Calu3 (cell line): Measurements from ENCODE around the gene FUZ. TPM values are rescaled to one million over a fixed set of nuclear protein-coding genes. Genes with fewer than 3 reads are reported as not detected.

ENCODE experiments used
- BruUV-seq: library from RNA; stranded (reverse); fragments of 400-500 nt; replicated peaks from 2 replicates; lab custom pipeline; 2021; lab: Mats Ljungman, UMichigan
- CTCF ChIA-PET: fragments of 300-600 bp; sonication (Branson Sonifier 250); formaldehyde crosslinking; loops from one replicate; lab custom pipeline; 2022; ENCODE audit warnings: antibody characterized with exemption; lab: Charles Lee
- DNase-seq: peaks from one replicate; pipeline ENCODE4 v3.0.0; 2022
- H3K27ac Mint-ChIP-seq: one replicate; pipeline ENCODE4 v1.8.0; 2022; ENCODE audit warnings: mixed read lengths; ENCODE audit not compliant: unreplicated experiment
- H3K27me3 Mint-ChIP-seq: one replicate; pipeline ENCODE4 v1.8.0; 2022; ENCODE audit warnings: mixed read lengths; ENCODE audit not compliant: unreplicated experiment
- H3K36me3 Mint-ChIP-seq: one replicate; pipeline ENCODE4 v1.8.0; 2022; ENCODE audit warnings: mild to moderate bottlenecking, moderate library complexity, mixed read lengths; ENCODE audit not compliant: insufficient read depth, unreplicated experiment
- H3K4me1 Mint-ChIP-seq: one replicate; pipeline ENCODE4 v1.8.0; 2022; ENCODE audit warnings: mild to moderate bottlenecking, low read depth, mixed read lengths; ENCODE audit not compliant: unreplicated experiment
- H3K4me3 Mint-ChIP-seq: one replicate; pipeline ENCODE4 v1.8.0; 2022; ENCODE audit warnings: mild to moderate bottlenecking, low read depth, moderate library complexity, mixed read lengths; ENCODE audit not compliant: unreplicated experiment
- H3K9me3 Mint-ChIP-seq: one replicate; pipeline ENCODE4 v1.8.0; 2022; ENCODE audit warnings: low read depth, mixed read lengths; ENCODE audit not compliant: unreplicated experiment
- CTCF ChIP-seq: fragments of 200-600 bp; IDR thresholded peaks from one replicate; pipeline ENCODE4 v1.8.0; 2022; ENCODE audit warnings: antibody characterized with exemption; ENCODE audit not compliant: unreplicated experiment
- intact Hi-C: fragments of 100-400 bp; cut with micrococcal nuclease; formaldehyde crosslinking; loops from one replicate; pipeline ENCODE4 v1.10.0; 2022; ENCODE audit not compliant: unreplicated experiment
- total RNA-seq: library from RNA; stranded (reverse); gene quantifications from 2 replicates; pipeline ENCODE4 v1.2.3, GENCODE V29; 2022

FUZ gene
- total RNA-seq, 1 experiment from 2014 or later = 12.2 TPM

DNA sequence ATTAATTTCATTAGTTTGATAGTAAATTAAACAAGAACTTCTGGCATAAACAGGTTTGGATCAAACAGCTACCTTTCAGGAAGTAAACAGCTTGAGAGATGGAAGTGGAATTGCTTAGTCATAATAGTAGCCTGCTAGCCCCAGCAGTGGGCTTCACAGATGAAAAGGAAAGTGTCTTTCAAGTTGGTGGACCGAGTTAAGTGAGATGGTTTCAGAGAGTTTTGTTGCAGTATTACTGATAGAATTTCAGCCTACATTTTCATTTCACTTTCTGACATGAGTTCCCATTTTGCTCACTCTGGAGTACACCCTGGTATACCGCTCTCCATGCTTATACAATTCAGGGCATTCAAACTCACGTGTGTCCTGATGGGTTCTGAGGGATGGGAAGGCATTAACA, 35.8 kb upstream of the FUZ start:
- intact Hi-C loops = no loop called here
- Mint-ChIP-seq H3K4me3 (peak overlapping the region; percentile 3), H3K27ac (peak overlapping the region; percentile 46), H3K4me1 (peaks cover 36% of the 10 kb centered on the region), H3K27me3 (no peaks in the 10 kb centered on the region), H3K36me3 (peaks cover 54% of the 10 kb centered on the region), H3K9me3 (peaks cover 5% of the 10 kb centered on the region)
- CTCF ChIA-PET = interaction anchor here (2.0 kb wide), 1 partner anchor 20 kb away, joined by 9 read pairs; no protein-coding TSS in a partner anchor
- TF ChIP-seq CTCF = no peak
- DNase-seq = no peak
- BruUV-seq = no TSS peak

- H3K36me3 Mint-ChIP-seq = peaks cover 45% of the 10 kb centered on the region
- H3K27ac Mint-ChIP-seq = peak overlapping the region; percentile 46
- no TSS peak for BruUV-seq
- peaks cover 5% of the 10 kb centered on the region for H3K9me3 Mint-ChIP-seq
- H3K27me3 Mint-ChIP-seq = no peaks in the 10 kb centered on the region
- CTCF ChIA-PET = interaction anchor here (0.9 kb wide), 1 partner anchor 23 kb away, joined by 3 read pairs; no protein-coding TSS in a partner anchor
- peak; percentile 47 for DNase-seq
- H3K4me1 Mint-ChIP-seq = peaks cover 36% of the 10 kb centered on the region
- TF ChIP-seq CTCF = no peak
- no peak overlapping the region for H3K4me3 Mint-ChIP-seq
- intact Hi-C loops = no loop called here
Observed at GRCh38 chr19:49847731-49848696, 34.9 kb upstream of the FUZ start.

GRCh38 chr19:49846408-49846807, 33.3 kb upstream of the FUZ start:
- Mint-ChIP-seq H3K4me3 (no peak overlapping the region), H3K36me3 (peaks cover 31% of the 10 kb centered on the region), H3K4me1 (peaks cover 24% of the 10 kb centered on the region), H3K9me3 (peaks cover 5% of the 10 kb centered on the region), H3K27ac (no peak overlapping the region), H3K27me3 (no peaks in the 10 kb centered on the region)
- intact Hi-C loops = no loop called here
- no TSS peak for BruUV-seq
- CTCF ChIA-PET = interaction anchor here (0.7 kb wide), 1 partner anchor 433 kb away, joined by 3 read pairs; no protein-coding TSS in a partner anchor
- DNase-seq = no peak
- no peak for TF ChIP-seq CTCF

- no TSS peak for BruUV-seq
- peaks cover 23% of the 10 kb centered on the region for H3K36me3 Mint-ChIP-seq
- no peak for DNase-seq
- H3K27me3 Mint-ChIP-seq = no peaks in the 10 kb centered on the region
- H3K4me3 Mint-ChIP-seq = no peak overlapping the region
- CTCF ChIA-PET = no interaction called here
- H3K9me3 Mint-ChIP-seq = peaks cover 5% of the 10 kb centered on the region
- H3K27ac Mint-ChIP-seq = no peak overlapping the region
- TF ChIP-seq CTCF = no peak
- intact Hi-C loops = no loop called here
- H3K4me1 Mint-ChIP-seq = peaks cover 24% of the 10 kb centered on the region
Observed at GRCh38 chr19:49845414-49845813, 32.3 kb upstream of the FUZ start.
